Liver (tissue), 9 donors: ENCODE results near the gene RAPGEF6. TPM values are rescaled to one million over a fixed set of nuclear protein-coding genes. Genes with fewer than 3 reads are reported as not detected.

Experiments
- DNase-seq: peaks from one replicate; pipeline ENCODE4 v3.0.0-alpha.2; 2017; ENCODE audit warnings: low spot score
- H3K27ac ChIP-seq, 2 donors: one replicate each; pipeline ENCODE4 v1.7.0; 2013; ENCODE audit warnings: inconsistent platforms in 2 of 2, low read length in 2 of 2, control low read depth in 1 of 2, low read depth in 1 of 2, mild to moderate bottlenecking in 1 of 2
- H3K27me3 ChIP-seq, 4 donors: one replicate each; pipeline versions ENCODE4 v1.6.1 to v1.7.0; 2013; ENCODE audit warnings: low read length in 3 of 4, inconsistent platforms in 1 of 4, mild to moderate bottlenecking in 1 of 4, moderate library complexity in 1 of 4; ENCODE audit not compliant: control insufficient read depth in 4 of 4, insufficient read depth in 4 of 4
- H3K36me3 ChIP-seq, 4 donors: one replicate each; pipeline versions ENCODE4 v1.6.1 to v1.7.0; 2013; ENCODE audit warnings: low read length in 3 of 4, mild to moderate bottlenecking in 3 of 4, low read depth in 1 of 4, moderate library complexity in 1 of 4; ENCODE audit not compliant: control insufficient read depth in 4 of 4, insufficient read depth in 3 of 4
- H3K4me1 ChIP-seq, 4 donors: one replicate each; pipeline versions ENCODE4 v1.6.1 to v1.7.0; 2013; ENCODE audit warnings: low read length in 3 of 4, mild to moderate bottlenecking in 3 of 4, moderate library complexity in 1 of 4; ENCODE audit not compliant: control insufficient read depth in 4 of 4, insufficient read depth in 4 of 4
- H3K4me3 ChIP-seq, 3 donors: one replicate each; pipeline versions ENCODE4 v1.6.1 to v1.7.0; 2013; ENCODE audit warnings: low read length in 3 of 3, control low read depth in 1 of 3, low read depth in 1 of 3, mild to moderate bottlenecking in 1 of 3
- H3K9ac ChIP-seq, 2 donors: one replicate each; pipeline ENCODE4 v1.7.0; 2013; ENCODE audit warnings: low read length in 2 of 2, mild to moderate bottlenecking in 2 of 2, moderate library complexity in 2 of 2, control low read depth in 1 of 2, low read depth in 1 of 2
- H3K9me3 ChIP-seq, 4 donors: one replicate each; pipeline versions ENCODE4 v1.6.1 to v1.7.0; 2013; ENCODE audit warnings: low read length in 3 of 4; ENCODE audit not compliant: control insufficient read depth in 4 of 4
- ATF3 ChIP-seq: IDR thresholded peaks from 2 replicates; pipeline ENCODE4 v1.6.1; 2016; ENCODE audit warnings: antibody characterized with exemption
- CTCF ChIP-seq: fragments of 150-350 bp; IDR thresholded peaks from 2 replicates; pipeline ENCODE4 v1.5.1; 2017; ENCODE audit warnings: improper control_type of control experiment, low read depth, low read length; ENCODE audit not compliant: missing input control
- EGR1 ChIP-seq, 2 donors: IDR thresholded peaks; 2 replicates each; pipeline ENCODE4 v1.6.1; 2016 to 2018; ENCODE audit warnings: antibody characterized with exemption in 2 of 2, low read depth in 2 of 2
- FOXA1 ChIP-seq: IDR thresholded peaks from 2 replicates; pipeline ENCODE4 v1.6.1; 2016; ENCODE audit warnings: antibody characterized with exemption
- FOXA2 ChIP-seq: IDR thresholded peaks from 2 replicates; pipeline ENCODE4 v1.6.1; 2016; ENCODE audit warnings: antibody characterized with exemption
- GABPA ChIP-seq, 2 donors: IDR thresholded peaks in 1 of 2; conservative IDR thresholded peaks in 1 of 2; 2 replicates each; pipeline ENCODE4 v1.6.1; 2016; ENCODE audit warnings: antibody characterized with exemption in 2 of 2, mild to moderate bottlenecking in 1 of 2, moderate library complexity in 1 of 2
- HNF4A ChIP-seq, 2 donors: conservative IDR thresholded peaks; 2 replicates each; pipeline ENCODE4 v1.6.1; 2016; ENCODE audit warnings: antibody characterized with exemption in 2 of 2, mild to moderate bottlenecking in 2 of 2
- HNF4G ChIP-seq: IDR thresholded peaks from 2 replicates; pipeline ENCODE4 v1.6.1; 2016; ENCODE audit warnings: antibody characterized with exemption
- JUND ChIP-seq, 2 donors: IDR thresholded peaks; 2 replicates each; pipeline ENCODE4 v1.6.1; 2016; ENCODE audit warnings: antibody characterized with exemption in 2 of 2
- MAX ChIP-seq: IDR thresholded peaks from 2 replicates; pipeline ENCODE4 v1.6.1; 2016; ENCODE audit warnings: antibody characterized with exemption
- NR2F2 ChIP-seq: IDR thresholded peaks from 2 replicates; pipeline ENCODE4 v1.6.1; 2016; ENCODE audit warnings: antibody characterized with exemption
- RAD21 ChIP-seq, 2 donors: IDR thresholded peaks; 2 replicates each; pipeline ENCODE4 v1.6.1; 2016; ENCODE audit warnings: antibody characterized with exemption in 2 of 2, mild to moderate bottlenecking in 2 of 2
- REST ChIP-seq: IDR thresholded peaks from 2 replicates; pipeline ENCODE4 v1.6.1; 2016; ENCODE audit warnings: antibody characterized with exemption, mild to moderate bottlenecking
- RXRA ChIP-seq, 2 donors: IDR thresholded peaks; 2 replicates each; pipeline ENCODE4 v1.6.1; 2017 to 2018; ENCODE audit warnings: antibody characterized with exemption in 2 of 2, mild to moderate bottlenecking in 1 of 2
- SP1 ChIP-seq: IDR thresholded peaks from 2 replicates; pipeline ENCODE4 v1.6.1; 2018; ENCODE audit warnings: antibody characterized with exemption, mild to moderate bottlenecking
- TAF1 ChIP-seq: conservative IDR thresholded peaks from 2 replicates; pipeline ENCODE4 v1.6.1; 2016; ENCODE audit warnings: antibody characterized with exemption, mild to moderate bottlenecking
- YY1 ChIP-seq: IDR thresholded peaks from 2 replicates; pipeline ENCODE4 v1.6.1; 2016; ENCODE audit warnings: antibody characterized with exemption, mild to moderate bottlenecking
- ZBTB33 ChIP-seq: IDR thresholded peaks from 2 replicates; pipeline ENCODE4 v1.6.1; 2016; ENCODE audit warnings: antibody characterized with exemption
- WGBS: extraction: QIAGEN DNeasy Blood & Tissue Kit; methylation state at CpG from one replicate; pipeline ENCODE4 v1.1.7; 2013; 5-methylcytosine and 5-hydroxymethylcytosine counted together
- polyA plus RNA-seq, 2 donors: library from polyadenylated mRNA; stranded (reverse) in 1 of 2; unstranded in 1 of 2; fragments of 200-250 nt in 1 of 2; fragments of >200 nt in 1 of 2; fragmentation: Nextera tagmentation in 1 of 2; extraction: Ambion mirVana in 1 of 2; gene quantifications; one replicate each; pipeline versions ENCODE4 v1.2.1 to v1.2.3, GENCODE V29; 2013 to 2015
- total RNA-seq, 2 donors: library from RNA; depleted of rRNA; stranded (reverse); fragments of >200 nt; gene quantifications; one replicate each; pipeline ENCODE4 v1.2.3, GENCODE V29; 2014
- donor health status: healthy.
- donor health status: healthy.
- donor health status: healthy.
- donor health status: healthy.
- donor health status: healthy.

Gene RAPGEF6
- total and polyA plus RNA-seq, 4 donors: 1.7 to 16.1 (median 8.6) TPM

GRCh38 chr5:131387255-131387654 is 247.8 kb downstream of the RAPGEF6 start:
- no peak for DNase-seq
- H3K9ac ChIP-seq: peak overlapping the region in 1 of 2 donors; percentile 1
- H3K4me3 ChIP-seq: no peak overlapping the region
- TF ChIP-seq ZBTB33 (no peak), HNF4G (no peak), CTCF (no peak), RAD21 (IDR thresholded peaks at IDR 0.05) (no peak), YY1 (no peak), SP1 (no peak), MAX (no peak), FOXA2 (no peak), FOXA1 (no peak), EGR1 (IDR thresholded peaks at IDR 0.05; ENCODE audit: low read depth in 2 of 2) (no peak), NR2F2 (no peak), REST (no peak), GABPA (IDR thresholded peaks at IDR 0.05 in 1 of 2, conservative IDR thresholded peaks at IDR 0.05 in 1 of 2) (no peak), JUND (IDR thresholded peaks at IDR 0.05) (no peak), RXRA (IDR thresholded peaks at IDR 0.05) (no peak), HNF4A (conservative IDR thresholded peaks at IDR 0.05) (no peak), TAF1 (no peak), ATF3 (no peak)
- H3K27me3 ChIP-seq: no peaks in the 10 kb centered on the region
- peaks cover 4 to 16% (median 11%) of the 10 kb centered on the region in 4 donors for H3K4me1 ChIP-seq
- no peaks in the 10 kb centered on the region for H3K9me3 ChIP-seq
- H3K27ac ChIP-seq: peak overlapping the region; percentile 70 to 71
- WGBS: 94% methylated on average over 6 of the region's 6 CpGs
- H3K36me3 ChIP-seq: peaks cover 0 to 7% (median under 1%) of the 10 kb centered on the region in 4 donors
